BLaER1 (cell line): ENCODE measurements around the gene MSGN1.

Source experiments
- H3K27ac ChIP-seq: shearing (Covaris generic); formaldehyde crosslinking; 2 replicates; pipeline ENCODE4 v1.8.1; 2022
- H3K27me3 ChIP-seq: shearing (Covaris generic); formaldehyde crosslinking; 2 replicates; pipeline ENCODE4 v1.8.1; 2022
- H3K36me3 ChIP-seq: shearing (Covaris generic); formaldehyde crosslinking; 2 replicates; pipeline ENCODE4 v1.8.1; 2022
- H3K4me1 ChIP-seq: shearing (Covaris generic); formaldehyde crosslinking; 2 replicates; pipeline ENCODE4 v1.8.1; 2022
- H3K4me2 ChIP-seq: shearing (Covaris generic); formaldehyde crosslinking; 2 replicates; pipeline ENCODE4 v1.8.1; 2022
- H3K4me3 ChIP-seq: shearing (Covaris generic); formaldehyde crosslinking; 2 replicates; pipeline ENCODE4 v1.8.1; 2022
- H3K9ac ChIP-seq: shearing (Covaris generic); formaldehyde crosslinking; 2 replicates; pipeline ENCODE4 v1.8.1; 2022
- H3K9me3 ChIP-seq: shearing (Covaris generic); formaldehyde crosslinking; 2 replicates; pipeline ENCODE4 v1.8.1; 2022
- H4K20me1 ChIP-seq: shearing (Covaris generic); formaldehyde crosslinking; 2 replicates; pipeline ENCODE4 v1.8.1; 2022
- Cebpa-rat ChIP-seq: shearing (Covaris generic); IDR thresholded peaks from 2 replicates; pipeline ENCODE4 v1.8.1; 2022

The MSGN1 gene

GRCh38 chr2:17843457-17843856, 27.2 kb downstream of the MSGN1 start:
- Histone ChIP-seq H3K4me1 (no peaks in the 10 kb centered on the region), H3K9ac (no peak overlapping the region), H3K36me3 (no peaks in the 10 kb centered on the region), H3K9me3 (no peaks in the 10 kb centered on the region), H3K27me3 (no peaks in the 10 kb centered on the region), H3K27ac (no peak overlapping the region), H3K4me2 (no peak overlapping the region), H3K4me3 (no peak overlapping the region), H4K20me1 (no peaks in the 10 kb centered on the region)
- peak; percentile 42; the same call in 1 of the 2 replicates for TF ChIP-seq Cebpa-rat

GRCh38 chr2:17845806-17846205, 29.5 kb downstream of the MSGN1 start:
- Histone ChIP-seq H3K27ac (no peak overlapping the region), H4K20me1 (no peaks in the 10 kb centered on the region), H3K36me3 (no peaks in the 10 kb centered on the region), H3K4me3 (no peak overlapping the region), H3K9ac (no peak overlapping the region), H3K4me1 (peaks cover 8% of the 10 kb centered on the region), H3K27me3 (no peaks in the 10 kb centered on the region), H3K9me3 (no peaks in the 10 kb centered on the region), H3K4me2 (no peak overlapping the region)
- no peak for TF ChIP-seq Cebpa-rat

GRCh38 chr2:17846676-17847075, 30.4 kb downstream of the MSGN1 start:
- Histone ChIP-seq H3K4me1 (peaks cover 15% of the 10 kb centered on the region), H3K4me2 (no peak overlapping the region), H3K9me3 (no peaks in the 10 kb centered on the region), H3K4me3 (no peak overlapping the region), H3K9ac (no peak overlapping the region), H3K27me3 (no peaks in the 10 kb centered on the region), H3K36me3 (no peaks in the 10 kb centered on the region), H3K27ac (no peak overlapping the region), H4K20me1 (no peaks in the 10 kb centered on the region)
- no peak for TF ChIP-seq Cebpa-rat

- peaks cover 19% of the 10 kb centered on the region for H3K4me1 ChIP-seq
- no peak overlapping the region for H3K4me3 ChIP-seq
- no peaks in the 10 kb centered on the region for H3K27me3 ChIP-seq
- H3K9me3 ChIP-seq: no peaks in the 10 kb centered on the region
- H3K36me3 ChIP-seq: no peaks in the 10 kb centered on the region
- H3K27ac ChIP-seq: no peak overlapping the region
- H3K4me2 ChIP-seq: no peak overlapping the region
- no peaks in the 10 kb centered on the region for H4K20me1 ChIP-seq
- TF ChIP-seq Cebpa-rat: no peak
- H3K9ac ChIP-seq: no peak overlapping the region
Observed at GRCh38 chr2:17847236-17847635, 31.0 kb downstream of the MSGN1 start.

DNA sequence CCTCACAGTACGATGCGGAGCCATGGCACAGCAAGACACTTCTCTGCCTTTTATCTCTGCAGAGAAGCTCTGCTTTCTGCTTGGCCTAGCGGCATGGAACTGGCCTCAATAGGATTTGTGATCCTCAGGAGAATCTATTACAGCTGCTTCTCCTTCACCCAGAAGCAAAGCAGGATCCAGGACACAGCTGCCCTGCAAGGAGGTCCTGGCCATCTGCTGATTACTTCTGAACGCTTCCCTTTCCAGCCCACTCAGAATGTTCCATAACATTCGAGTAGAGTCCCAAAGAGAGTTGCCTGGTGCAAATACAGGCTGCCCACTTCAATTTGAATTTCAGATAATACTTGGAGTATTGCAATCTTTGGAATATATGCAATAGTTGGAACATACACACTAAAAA, 33.0 kb downstream of the MSGN1 start:
- no peak for TF ChIP-seq Cebpa-rat
- H3K9me3 ChIP-seq: no peaks in the 10 kb centered on the region
- no peak overlapping the region for H3K9ac ChIP-seq
- H3K4me2 ChIP-seq: no peak overlapping the region
- H3K4me1 ChIP-seq: peaks cover 22% of the 10 kb centered on the region
- no peak overlapping the region for H3K27ac ChIP-seq
- no peaks in the 10 kb centered on the region for H3K36me3 ChIP-seq
- no peak overlapping the region for H3K4me3 ChIP-seq
- H3K27me3 ChIP-seq: no peaks in the 10 kb centered on the region
- H4K20me1 ChIP-seq: no peaks in the 10 kb centered on the region

- Histone ChIP-seq H3K9ac (no peak overlapping the region), H3K9me3 (no peaks in the 10 kb centered on the region), H3K4me1 (peaks cover 22% of the 10 kb centered on the region), H3K4me3 (no peak overlapping the region), H3K4me2 (no peak overlapping the region), H3K27ac (0 out of 2 replicates have a peak overlapping the region, but pooled peaks have one; percentile 23), H4K20me1 (no peaks in the 10 kb centered on the region), H3K27me3 (no peaks in the 10 kb centered on the region), H3K36me3 (no peaks in the 10 kb centered on the region)
- no peak for TF ChIP-seq Cebpa-rat
Observed at GRCh38 chr2:17850151-17850550, 33.9 kb downstream of the MSGN1 start.

DNA sequence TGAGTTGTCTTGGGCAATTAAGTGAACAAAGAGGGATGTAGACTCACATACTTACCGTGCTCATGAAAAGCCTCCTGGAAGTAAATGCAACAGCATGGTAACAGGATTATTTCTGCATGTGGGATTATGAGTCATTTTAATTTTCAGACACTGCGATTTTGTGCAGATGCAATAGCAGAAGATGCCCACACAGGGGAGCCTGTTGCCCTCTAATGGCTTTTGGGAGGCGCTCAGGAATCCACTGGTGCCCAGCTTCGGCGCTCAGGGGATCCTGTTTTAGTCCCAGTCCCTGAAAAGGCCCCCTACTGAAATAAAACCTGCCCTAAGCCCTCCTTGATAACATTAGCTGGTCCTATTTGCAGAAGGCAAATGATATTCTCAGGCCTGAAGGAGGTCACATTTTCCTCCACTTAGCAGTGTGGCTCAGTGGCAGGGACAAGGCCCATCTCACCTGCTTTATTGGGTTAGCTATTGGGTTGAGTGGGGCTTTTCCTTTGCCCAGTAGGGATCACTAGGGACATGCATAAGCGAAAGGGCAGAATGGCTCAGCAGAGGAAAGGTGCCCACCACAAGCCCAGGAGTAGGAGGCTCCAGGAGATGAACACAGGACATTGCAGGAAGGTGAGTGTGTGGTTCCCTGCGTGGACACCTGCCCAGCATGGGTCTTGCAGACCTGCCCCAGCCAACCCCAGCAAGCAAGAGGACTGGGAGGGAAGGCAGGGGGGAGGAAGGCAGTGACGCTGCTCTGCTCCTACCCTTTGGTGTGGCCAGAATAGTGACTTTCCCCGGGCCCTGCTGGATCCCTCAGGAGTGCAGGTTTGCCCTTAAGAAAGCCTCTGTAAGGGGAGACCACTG, 35.7 kb downstream of the MSGN1 start:
- Histone ChIP-seq H3K27ac (no peak overlapping the region), H3K4me3 (no peak overlapping the region), H3K9ac (no peak overlapping the region), H3K36me3 (no peaks in the 10 kb centered on the region), H3K27me3 (no peaks in the 10 kb centered on the region), H3K9me3 (no peaks in the 10 kb centered on the region), H3K4me2 (no peak overlapping the region), H4K20me1 (no peaks in the 10 kb centered on the region), H3K4me1 (peaks cover 22% of the 10 kb centered on the region)
- TF ChIP-seq Cebpa-rat: no peak

GRCh38 chr2:17853799-17854198, 37.5 kb downstream of the MSGN1 start:
- Histone ChIP-seq H3K4me3 (no peak overlapping the region), H3K4me1 (peaks cover 22% of the 10 kb centered on the region), H3K9me3 (no peaks in the 10 kb centered on the region), H3K4me2 (no peak overlapping the region), H3K27ac (no peak overlapping the region), H3K36me3 (no peaks in the 10 kb centered on the region), H4K20me1 (no peaks in the 10 kb centered on the region), H3K9ac (no peak overlapping the region), H3K27me3 (no peaks in the 10 kb centered on the region)
- TF ChIP-seq Cebpa-rat: no peak

DNA sequence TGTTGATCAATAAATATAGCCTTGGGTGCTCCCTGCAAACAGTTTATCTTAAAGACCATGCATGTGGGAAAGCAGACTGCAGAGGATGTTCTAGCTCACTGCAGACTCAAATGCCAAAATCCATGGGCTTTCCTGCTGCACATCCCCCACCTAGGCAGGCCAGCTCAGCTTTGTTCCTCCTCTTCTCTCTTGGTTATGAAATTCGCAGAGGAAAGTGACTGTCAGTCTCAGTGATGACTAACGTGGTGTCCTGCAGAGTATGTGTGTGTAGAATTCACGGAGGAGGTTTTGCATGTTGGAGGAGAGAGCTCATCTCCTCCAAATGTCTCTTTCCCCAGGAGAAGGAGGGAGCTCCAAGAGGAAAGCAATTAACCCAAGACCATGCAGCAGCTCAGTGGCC, 40.8 kb downstream of the MSGN1 start:
- no peak for TF ChIP-seq Cebpa-rat
- H4K20me1 ChIP-seq: no peaks in the 10 kb centered on the region
- no peak overlapping the region for H3K9ac ChIP-seq
- H3K4me1 ChIP-seq: 0 out of 2 replicates have a peak, but pooled peaks cover 5% of the 10 kb centered on the region
- H3K27me3 ChIP-seq: no peaks in the 10 kb centered on the region
- no peak overlapping the region for H3K4me3 ChIP-seq
- no peak overlapping the region for H3K27ac ChIP-seq
- no peak overlapping the region for H3K4me2 ChIP-seq
- H3K36me3 ChIP-seq: no peaks in the 10 kb centered on the region
- H3K9me3 ChIP-seq: no peaks in the 10 kb centered on the region

DNA sequence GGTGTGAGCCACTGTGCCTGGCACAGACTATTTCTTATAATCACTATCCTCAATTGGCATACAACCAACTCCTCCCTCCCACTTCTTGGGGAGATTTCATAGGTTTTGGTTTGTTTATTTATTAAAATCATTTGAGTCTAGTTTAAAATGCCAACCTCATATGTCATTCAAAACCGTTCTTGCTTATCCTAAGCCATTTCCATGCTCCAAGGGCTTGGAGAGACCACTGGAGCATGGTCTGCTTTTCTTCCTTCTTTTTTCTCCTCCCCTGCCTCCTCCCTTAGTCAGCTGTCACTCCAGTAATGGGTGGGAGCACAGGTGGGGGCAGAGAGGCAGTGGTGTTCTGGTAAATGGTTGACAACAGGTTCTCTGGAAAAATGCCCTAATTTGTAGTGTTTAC, 41.8 kb downstream of the MSGN1 start:
- Histone ChIP-seq H3K9me3 (no peaks in the 10 kb centered on the region), H3K4me2 (no peak overlapping the region), H4K20me1 (no peaks in the 10 kb centered on the region), H3K27me3 (no peaks in the 10 kb centered on the region), H3K27ac (no peak overlapping the region), H3K36me3 (no peaks in the 10 kb centered on the region), H3K4me3 (no peak overlapping the region), H3K9ac (no peak overlapping the region), H3K4me1 (no peaks in the 10 kb centered on the region)
- TF ChIP-seq Cebpa-rat: no peak
